ENCODE measurements around the gene SPTB.

DNA sequence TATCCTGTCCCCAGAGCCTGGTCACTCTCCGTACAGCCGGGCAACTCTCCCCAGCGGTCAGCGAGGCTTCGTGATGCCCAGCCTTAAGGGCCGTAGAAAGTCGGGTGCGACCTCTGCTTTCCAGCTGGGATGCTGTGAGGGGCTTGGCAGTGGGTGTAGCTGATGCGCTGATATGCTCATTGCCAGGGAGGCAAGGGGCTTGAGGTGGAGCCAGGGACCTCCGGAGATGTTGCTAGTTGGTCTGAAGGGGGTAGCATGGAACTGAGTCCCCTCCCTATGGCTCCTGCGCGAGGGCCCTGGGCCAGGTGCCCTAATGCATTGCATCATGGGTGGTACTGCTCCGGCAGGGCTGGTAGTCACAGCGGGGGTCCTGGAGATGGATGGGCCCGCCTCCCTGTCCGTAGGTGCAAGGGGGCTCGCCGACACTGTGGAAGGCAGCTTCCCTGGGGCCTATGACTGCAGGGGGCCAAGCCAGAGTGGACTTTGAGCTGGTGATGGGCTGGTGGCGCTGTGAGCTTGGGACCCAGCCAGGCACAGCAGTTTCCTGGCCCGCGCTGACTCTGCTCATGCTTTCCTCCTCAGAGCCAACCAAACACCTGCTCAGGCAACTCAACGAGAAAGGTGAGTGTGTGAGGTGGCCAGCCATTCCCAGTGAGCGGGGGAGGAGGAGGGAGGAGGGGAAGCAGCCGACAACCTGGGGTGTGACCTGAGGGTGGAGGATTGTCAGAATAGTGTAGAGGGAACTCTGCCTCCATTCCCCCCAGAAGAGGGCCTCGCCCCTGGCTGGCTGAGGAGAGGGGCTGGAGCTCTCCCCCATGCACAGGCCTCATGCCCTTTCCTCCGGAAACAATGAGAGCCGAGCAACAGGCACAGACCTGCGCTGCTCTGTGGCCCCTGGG lies 143.2 kb downstream of the SPTB start:
- no peak for TF ChIP-seq ZNF274 (IDR thresholded peaks at IDR 0.05; ENCODE audit: low read depth, low read length)
- TF ChIP-seq YY1 (IDR thresholded peaks at IDR 0.05; ENCODE audit: insufficient read depth, insufficient read length): no peak
- no peak for TF ChIP-seq SUZ12 (IDR thresholded peaks at IDR 0.05; ENCODE audit: extremely low read depth, insufficient read depth, insufficient read length)

Data from NT2/D1 (cell line).